GM23248 (cell line): ENCODE measurements around the gene LGR6.

Source experiments
- EZH2 ChIP-seq: fragments of 200-600 bp; sonication (generic); IDR thresholded peaks from 2 replicates; pipeline ENCODE4 v1.6.1; 2018; ENCODE audit warnings: antibody characterized with exemption, mild to moderate bottlenecking; ENCODE audit not compliant: insufficient read depth, poor library complexity, severe bottlenecking
- EZH2phosphoT487 ChIP-seq: fragments of 200-600 bp; sonication (generic); IDR thresholded peaks from 2 replicates; pipeline ENCODE4 v1.6.1; 2018; ENCODE audit warnings: antibody characterized with exemption, moderate library complexity, mild to moderate bottlenecking, low read depth; ENCODE audit not compliant: insufficient read depth

DNA sequence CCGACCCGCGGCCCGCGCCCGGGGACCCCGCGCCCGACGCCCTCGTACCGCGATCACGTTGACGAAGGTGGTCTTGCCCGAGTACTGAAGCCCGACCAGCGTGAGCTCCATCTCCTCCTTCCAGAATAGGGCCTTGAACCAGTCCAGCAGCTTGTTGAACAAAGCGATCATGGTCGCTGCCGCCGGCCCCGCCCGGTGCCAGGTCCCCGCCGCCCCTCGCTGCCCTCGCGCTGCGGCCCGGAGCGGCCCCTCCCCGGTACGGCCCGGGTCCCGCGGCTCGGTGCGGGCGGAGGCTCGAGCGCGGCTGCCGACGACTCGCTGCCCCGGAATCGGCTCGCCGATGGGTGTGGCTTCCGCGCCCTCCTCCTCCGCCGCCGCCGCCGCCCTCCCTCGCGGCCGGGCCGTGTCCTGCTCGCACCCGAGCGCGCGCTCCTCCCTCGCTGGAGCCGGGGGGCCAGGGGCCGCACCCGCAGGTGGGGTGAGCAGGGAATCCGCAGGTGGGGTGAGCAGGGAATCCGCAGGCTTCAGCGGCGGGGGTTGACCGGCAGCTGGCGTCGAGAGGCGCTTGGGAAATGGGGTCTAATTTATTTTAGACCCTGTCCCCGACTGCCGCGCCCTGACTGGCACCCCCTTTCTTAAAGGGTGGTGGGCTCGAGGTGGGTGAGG, 49.1 kb upstream of the LGR6 start, which contains the start of gene ARL8A:
- no peak for TF ChIP-seq EZH2
- no peak for TF ChIP-seq EZH2phosphoT487
